Retina (tissue), 1 donor: ENCODE measurements around the gene PHEX.
A peak's percentile ranks its signal among the peaks of the same experiment; 100 is the strongest.

ENCODE experiments used
- DNase-seq: peaks from one replicate; pipeline ENCODE4 v3.0.0-alpha.2; 2016

The PHEX gene

DNA sequence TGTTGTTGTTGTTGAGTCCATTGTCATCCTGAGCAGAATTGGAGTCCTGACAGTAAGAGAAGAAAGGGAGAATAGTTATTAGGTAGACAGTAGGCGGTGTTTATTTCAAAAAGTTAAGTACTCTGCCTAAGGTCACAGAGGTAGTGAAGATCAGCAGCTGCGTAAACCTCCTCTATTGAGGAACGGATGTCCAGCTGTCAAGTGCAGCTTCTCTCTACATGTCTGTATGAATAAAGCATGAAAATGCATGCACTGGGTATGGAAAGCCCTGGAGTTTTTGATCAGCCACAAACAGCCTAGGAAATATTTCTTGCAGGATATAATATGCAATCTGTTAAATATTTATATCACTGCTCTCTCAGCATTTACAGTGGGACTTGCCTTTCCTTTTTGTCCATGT lies 131.2 kb downstream of the PHEX start:
- no peak for DNase-seq

DNA sequence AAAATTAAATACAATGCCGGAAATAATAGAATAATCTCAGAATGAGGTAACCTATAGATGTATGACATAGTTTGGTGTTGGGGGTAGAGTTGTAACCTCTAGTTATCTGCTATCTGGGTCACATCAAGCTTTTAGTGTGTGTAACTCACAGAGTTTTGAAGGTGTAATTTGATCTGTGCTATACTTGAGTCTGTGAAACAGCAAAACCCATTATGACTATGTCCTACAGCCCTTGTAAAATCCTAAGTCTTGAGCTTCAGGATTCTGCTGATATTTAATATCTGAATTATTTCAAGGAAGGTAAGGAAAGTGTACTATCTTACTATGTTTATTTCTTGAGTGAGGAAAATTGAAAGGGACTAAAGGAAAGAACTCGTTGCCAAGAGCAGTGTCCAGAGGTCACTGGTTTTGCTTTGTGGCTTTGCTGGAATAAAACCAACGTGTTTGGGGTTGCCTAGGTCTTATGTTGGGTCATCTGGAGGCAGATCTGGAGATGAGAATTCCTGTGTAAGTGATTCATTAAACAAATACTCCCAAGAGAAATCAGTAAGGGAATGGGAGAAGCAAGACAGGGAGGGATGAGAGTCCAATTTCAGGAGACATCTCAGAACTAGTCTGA lies 132.8 kb downstream of the PHEX start:
- no peak for DNase-seq

DNA sequence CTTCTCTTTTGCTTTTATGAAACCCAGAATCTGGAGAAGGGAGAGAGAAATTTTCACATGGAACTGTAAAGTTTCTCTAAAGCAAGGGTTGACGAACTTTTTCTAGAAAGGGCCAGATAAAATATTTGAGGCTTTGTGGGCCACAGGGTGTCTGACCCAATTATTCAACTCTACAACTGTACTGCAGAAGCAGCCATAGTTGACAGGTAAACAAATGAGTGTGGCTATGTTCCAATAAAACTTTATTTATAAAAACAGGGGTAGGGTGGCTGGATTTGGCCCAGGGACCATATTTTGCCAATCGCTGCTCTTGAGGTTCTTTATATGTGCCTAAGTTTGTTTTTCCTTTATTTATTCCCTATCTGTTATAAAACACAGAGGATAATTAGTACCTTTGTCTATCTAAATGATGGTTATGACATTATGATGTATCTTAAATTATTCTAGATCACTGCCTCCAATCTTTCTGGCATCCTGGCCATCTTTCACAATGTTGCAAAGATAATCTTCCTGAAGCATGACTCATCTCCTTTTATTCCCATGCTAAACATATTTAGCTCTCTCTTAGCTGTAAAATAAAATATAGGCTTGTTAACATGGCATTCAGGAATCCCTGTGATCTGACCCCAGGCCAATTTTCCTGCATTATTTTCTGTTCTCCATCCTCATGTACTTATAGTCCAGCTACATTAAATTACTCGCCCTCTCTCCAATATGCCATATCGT lies 133.8 kb downstream of the PHEX start:
- no peak for DNase-seq

GRCh38 chrX:22171287-22172060 lies 139.3 kb downstream of the PHEX start:
- DNase-seq: no peak

DNA sequence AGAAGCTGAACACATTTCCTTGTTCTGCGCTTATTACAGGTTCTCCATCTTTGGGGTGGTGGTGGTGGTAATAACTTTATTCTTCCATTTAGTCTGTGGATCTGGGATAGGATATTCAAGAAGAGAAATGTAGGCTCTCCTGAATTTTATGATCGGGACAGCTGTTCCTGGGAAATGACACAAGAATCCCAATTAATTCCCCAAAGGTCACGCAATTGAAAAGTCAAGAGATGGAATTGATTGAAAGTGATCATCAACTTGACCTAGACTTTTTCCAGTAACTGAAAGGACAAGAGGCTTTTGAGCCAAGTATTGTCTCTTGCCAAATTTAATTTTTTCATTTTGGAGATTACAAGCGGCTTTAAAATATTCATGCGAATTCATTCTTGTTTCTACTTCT lies 141.8 kb downstream of the PHEX start:
- DNase-seq: no peak

- DNase-seq: no peak
Observed at GRCh38 chrX:22177950-22178515, 145.9 kb downstream of the PHEX start.

- no peak for DNase-seq
Observed at GRCh38 chrX:22184096-22184495, 152.0 kb downstream of the PHEX start.

DNA sequence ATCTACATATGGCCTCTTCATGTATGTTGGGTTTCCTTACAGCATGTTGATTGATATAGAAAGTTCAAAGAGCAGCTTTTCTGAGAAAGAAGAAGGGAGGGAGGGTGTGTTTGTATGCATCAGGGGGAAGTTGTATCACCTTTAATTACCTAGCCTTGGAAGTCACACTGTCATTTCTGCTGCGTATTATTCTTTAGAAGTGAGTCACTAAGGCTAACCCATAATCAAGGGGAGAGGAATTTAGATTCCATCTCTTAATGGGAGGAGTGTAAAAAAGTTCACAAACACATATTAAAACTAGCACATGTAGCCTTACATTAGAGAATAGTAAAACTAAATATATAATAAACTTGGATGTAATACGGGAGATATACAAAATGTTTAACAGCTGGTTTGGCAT lies 154.0 kb downstream of the PHEX start:
- no peak for DNase-seq

DNA sequence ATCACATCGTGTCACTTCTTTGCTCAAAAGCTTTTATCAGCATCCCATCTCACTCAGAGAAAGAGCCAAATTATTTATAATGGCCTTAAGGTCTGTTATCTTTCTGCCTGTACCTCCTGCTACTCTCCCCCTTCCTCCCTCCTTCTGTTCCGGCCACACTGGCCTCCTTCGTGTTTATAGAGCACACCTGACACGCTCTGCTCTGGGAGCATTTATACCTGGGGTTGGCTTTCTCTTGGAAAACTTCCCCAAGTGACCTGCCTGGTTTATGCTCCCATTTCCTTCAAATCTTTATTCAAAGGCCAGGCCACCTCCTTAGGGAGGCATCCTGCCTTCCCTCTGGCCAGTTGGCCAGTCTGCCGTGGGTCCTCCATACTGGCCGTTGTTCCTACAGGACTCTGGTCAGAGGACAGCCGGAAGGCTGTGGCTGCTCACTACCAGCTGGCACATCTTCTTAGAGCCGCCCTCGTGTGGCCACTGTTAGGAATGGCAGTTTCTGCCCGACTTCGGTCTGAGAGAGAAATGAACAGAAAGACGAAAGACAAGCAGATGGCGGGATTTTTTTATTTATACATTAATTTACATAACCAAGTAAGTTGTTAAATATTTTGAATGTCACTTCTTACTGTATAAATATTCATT lies 160.4 kb downstream of the PHEX start:
- peak; percentile 54 for DNase-seq

GRCh38 chrX:22193851-22194659 lies 161.9 kb downstream of the PHEX start:
- DNase-seq: no peak

- no peak for DNase-seq
Observed at GRCh38 chrX:22194660-22194945, 162.5 kb downstream of the PHEX start.

- no peak for DNase-seq
Observed at GRCh38 chrX:22196149-22196548, 164.0 kb downstream of the PHEX start.

DNA sequence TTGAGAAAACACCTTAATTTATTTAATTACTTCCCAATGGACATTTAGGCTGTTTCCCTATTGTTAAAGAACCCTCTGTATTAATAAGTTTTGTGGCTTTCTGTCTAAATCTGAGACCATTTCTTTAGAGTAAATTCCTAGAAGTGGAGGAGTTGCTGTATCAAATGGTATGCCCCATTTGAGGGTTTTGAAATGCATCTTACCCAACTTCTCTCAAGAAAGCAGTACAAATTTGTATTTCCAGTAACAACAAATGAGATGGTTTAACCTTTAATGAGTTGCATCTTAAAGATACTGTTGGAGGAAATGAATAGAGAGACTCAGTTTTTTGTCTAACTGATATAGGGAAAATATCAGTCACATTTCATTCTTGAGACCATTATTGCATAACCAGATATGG lies 170.1 kb downstream of the PHEX start:
- DNase-seq: no peak

- no peak for DNase-seq
Observed at GRCh38 chrX:22203186-22203585, 171.1 kb downstream of the PHEX start.

DNA sequence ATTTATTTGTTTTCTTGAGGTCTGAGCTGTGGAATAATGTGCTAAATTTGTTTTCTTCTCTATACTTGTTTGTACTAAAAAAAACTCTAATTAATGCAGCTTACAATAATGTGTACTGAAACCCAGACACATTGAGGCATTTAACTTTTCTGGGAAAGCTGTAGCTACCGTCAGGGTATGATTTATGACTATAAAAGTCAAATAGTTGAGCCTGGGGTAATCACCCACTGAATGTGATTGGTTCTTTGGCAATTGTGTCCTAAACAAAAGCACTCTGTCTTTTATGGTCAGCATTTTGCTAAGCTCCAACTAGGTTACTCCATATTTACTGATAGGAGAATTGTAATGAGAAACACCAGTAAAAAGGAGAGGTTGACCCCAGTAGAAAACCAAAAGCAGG lies 174.7 kb downstream of the PHEX start:
- no peak for DNase-seq

- no peak for DNase-seq
Observed at GRCh38 chrX:22220941-22221340, 188.8 kb downstream of the PHEX start.

DNA sequence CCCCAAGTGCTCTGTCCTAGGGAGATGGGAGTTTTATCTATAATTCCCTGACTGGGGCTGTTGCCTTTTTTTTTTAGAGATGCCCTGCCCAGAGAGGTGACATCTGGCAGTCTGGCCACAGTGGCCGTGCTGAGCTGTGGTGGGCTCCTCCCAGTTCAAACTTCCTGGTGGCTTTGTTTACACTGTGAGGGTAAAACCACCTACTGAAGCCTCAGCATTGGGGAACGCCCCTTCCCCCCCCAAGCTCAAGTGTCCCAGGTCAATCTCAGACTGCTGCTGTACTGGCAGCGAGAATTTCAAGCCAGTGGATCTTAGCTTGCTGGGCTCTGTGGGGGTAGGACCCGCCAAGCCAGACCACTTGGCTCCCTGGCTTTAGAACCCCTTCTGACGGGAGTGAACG lies 202.3 kb downstream of the PHEX start:
- DNase-seq: no peak

DNA sequence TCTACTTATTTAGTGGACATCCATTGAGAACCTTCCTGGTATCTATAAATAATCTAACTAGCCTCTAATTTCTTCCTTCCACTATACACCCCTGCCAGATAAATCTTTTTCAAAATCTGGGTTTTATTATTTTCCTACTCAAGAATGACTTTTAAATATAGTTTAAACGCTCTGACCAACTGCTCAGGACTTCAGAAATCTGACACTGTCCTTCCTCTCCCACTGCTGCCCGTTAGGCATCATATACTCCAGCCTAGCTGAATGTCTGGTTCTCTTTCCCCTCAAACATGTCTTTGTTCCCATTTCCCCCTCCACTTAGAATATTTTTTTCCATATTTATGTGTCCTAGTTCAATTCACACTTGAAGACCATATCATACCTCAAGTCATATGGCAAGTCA lies 205.4 kb downstream of the PHEX start:
- DNase-seq: no peak

- DNase-seq: no peak
Observed at GRCh38 chrX:22246620-22247019, 214.5 kb downstream of the PHEX start.

- no peak for DNase-seq
Observed at GRCh38 chrX:22247169-22247568, 215.0 kb downstream of the PHEX start.

DNA sequence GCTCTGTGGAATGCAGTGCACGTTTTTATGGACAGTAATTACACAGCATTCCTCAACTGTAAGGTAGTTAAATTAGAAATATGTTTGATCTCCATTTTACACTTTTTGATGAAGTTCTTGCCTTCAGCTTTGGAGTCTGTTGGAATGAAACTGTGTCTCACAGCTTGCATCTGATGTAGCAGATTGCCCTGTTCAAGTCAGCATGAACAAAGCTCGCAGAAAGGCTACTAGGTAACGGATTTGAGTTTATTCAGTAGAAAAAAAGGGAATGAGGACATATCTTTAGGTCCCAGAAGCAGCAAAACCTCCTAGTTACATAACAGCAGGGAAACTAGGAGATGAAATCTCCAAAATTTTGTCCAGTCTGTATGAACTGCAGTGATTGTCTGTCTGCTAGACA lies 216.3 kb downstream of the PHEX start:
- DNase-seq: no peak

DNA sequence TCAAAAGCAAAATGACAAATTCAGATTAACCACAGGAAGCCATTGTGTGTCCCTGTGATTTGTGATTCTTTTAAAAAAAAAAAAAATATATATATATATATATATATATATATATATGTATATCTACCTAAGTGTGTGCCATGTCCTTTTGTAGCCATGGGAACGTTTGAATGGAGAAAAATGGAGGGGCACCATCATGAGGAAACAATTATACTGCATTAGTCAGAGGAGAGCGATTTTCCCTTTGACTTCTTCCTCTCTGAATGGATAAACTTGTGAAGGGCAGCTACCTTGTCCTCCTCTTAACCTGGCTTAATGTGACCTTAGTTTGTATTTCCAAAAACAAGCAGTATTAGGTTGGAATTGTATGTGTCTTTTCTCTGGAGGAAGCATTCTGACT lies 217.2 kb downstream of the PHEX start:
- no peak for DNase-seq

DNA sequence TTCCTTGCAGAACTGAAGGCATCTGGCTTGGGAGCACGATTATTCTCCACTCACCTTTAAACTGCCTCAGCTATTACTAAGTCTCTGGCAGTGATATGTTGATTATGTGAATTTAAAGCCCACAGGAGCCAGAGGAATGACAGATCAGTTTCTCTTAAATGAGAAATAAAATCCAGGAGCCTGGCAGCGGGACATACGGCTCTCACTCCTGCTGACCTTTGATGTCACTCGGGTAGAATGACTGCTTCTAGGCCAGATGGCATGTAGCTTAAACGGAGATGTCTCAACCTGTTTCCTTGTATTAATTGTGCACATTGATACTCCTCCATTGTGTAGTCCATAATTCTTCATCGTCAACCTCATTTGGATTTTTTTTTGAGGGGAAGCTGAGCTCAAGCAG lies 236.6 kb downstream of the PHEX start:
- no peak for DNase-seq
